Stimulated activated CD8-positive, alpha-beta memory T cell treated with anti-CD3 and anti-CD28 coated beads, Interleukin-4, amount 100 ng/mL, for 24 hours (primary cell): ENCODE measurements around the gene ATP8B1.
A peak's percentile ranks its signal among the peaks of the same experiment; 100 is the strongest.
"Not testable (repeated sequence)": the region's sequence is repeated elsewhere in the genome, so short reads cannot be mapped to it uniquely, and the experiment has no call there.

Experiments used
- DNase-seq: peaks from one replicate; pipeline ENCODE4 v3.0.0-alpha.2; 2020; ENCODE audit warnings: low read depth

Gene ATP8B1

DNA sequence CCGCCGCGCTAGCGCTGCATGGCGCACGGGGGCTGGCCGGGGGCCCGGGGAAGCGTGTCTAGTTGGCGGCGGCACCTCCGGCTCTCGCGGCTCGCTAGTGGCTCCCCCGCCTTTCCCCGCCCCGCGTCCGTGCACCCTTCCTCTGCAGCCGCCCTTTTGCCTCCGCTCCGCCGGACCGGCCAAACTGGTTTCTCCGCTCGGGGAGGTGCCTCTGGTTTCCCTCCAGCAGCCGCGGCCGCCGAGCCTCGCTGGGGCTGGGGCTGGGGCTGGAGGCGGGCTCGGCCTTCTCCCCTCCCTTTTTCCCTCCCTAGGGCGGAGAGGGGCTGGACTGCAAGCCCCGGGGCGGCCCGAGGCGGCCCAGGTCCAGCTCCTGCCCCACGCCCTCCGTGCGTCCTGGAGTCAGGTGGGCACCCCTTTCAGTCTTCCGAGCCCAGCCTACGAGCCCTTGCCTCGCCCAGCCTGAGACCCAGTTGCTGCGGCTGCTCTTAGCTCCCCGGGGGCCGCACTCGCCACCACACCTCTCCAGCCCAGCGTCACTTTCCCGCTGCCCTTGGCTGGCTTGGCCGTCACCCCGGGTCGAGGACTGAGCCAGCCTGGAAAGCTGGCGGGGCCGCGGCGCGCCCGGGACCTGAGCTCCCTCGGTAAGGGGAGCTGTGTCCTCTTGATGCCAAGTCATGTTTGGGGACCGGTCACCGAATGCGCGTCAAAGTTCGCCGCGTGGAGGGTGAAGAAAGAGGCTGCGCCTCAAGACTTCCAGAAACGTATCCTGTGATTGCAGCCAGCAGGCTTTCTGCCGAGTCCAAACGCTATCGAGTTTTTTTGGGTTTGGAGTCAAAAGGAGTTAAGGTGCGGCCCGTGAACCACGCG, at the start of gene ATP8B1:
ATP8B1 (minus strand) TSS at position 213 of the 867 bp plus-strand sequence. CDS start 71,508 bp downstream, outside the sequence.
- no peak for DNase-seq

DNA sequence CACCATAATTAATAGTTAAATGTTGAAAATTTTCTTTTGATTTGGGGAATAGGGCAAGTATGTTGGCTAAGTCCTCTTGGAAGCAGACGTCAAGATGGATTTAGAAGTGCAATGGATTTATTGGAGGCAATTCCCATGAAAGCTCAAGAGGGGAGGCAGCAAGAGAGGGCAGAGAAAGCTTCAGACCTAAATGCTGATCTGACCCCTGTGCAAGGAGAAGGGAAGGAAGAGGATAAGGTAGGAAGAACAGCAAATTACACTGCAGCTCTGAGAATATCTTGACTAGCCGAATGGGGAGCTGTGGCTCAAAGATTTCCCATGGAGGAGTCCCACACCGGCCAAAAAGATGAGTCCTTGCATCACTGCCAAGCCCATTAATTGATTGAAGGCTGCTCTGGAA, 46.9 kb upstream of the ATP8B1 start:
- DNase-seq: no peak

DNA sequence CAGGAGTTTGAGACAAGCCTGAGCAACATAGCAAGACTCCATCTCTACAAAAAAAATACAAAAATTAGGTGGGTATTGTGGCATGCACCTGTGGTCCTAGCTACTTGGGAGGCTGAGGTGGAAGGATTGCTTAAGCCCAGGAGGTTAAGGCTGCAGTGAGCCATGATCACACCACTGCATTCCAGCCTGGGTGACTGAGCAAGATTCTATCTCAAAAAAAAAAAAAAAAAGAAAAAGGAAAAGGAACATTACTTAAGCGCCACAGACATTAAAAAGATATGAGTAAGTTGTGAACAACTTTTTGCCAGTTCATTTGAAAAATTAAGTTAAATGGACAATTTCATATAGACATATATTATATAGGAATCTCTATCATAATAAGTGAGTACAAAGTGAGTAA, 45.3 kb upstream of the ATP8B1 start:
- DNase-seq: not testable (repeated sequence)

DNA sequence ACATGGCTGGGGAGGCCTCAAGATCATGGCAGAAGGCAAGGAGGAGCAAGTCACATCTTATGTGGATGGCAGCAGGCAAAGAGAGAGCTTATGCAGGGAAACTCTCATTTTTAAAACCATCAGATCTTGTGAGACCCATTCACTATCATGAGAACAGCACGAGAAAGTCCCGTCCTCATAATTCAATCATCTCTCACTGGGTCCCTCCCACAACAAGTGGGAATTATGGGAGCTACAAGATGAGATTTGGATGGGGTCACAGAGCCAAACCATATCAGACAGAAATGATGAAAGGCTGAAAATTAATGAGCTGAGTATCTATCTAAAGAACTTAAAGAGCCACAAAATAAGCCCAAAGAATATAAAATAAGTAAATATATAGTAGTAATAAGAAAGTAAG, 44.3 kb upstream of the ATP8B1 start:
- DNase-seq: not testable (repeated sequence)

DNA sequence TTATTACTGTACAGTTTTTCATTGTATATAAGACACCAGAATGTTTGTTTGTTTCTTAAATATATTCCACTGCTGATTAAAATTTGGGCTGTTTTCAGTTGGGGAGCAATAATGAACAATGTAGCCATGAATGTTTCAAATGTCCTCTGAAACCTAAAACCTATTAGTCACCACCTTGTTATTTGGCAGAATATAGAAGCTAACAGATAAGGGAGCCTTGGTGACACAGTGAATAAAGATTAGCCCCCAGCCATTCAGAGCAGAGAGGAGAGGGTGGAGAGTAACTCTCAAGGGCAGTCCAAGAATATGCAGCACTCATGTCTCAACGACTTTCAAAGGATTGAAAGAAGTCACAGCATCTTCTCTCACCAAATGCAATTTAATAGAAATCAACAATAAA, 43.1 kb upstream of the ATP8B1 start:
- DNase-seq: no peak

DNA sequence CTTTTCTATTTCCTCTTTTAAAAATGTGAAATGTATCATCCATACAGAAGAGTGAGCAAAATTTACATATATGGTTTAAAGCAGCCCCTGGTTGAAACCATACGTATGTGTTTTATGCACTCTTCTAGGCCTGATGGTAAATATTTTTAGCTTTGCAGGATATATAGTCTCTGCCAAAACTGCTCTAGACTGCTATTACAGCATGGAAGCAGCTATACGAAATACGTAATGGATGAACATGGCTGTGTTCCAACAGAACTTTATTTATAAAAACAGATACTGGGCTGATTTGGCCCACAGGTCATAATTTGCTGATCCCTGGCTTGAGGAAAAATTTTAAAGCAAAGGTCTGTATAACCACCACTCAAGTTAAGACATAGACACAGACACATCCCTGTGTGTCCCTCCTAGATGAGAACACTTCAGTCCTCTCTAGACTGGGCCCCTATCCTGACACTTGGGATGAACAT, 42.5 kb upstream of the ATP8B1 start:
- DNase-seq: no peak

DNA sequence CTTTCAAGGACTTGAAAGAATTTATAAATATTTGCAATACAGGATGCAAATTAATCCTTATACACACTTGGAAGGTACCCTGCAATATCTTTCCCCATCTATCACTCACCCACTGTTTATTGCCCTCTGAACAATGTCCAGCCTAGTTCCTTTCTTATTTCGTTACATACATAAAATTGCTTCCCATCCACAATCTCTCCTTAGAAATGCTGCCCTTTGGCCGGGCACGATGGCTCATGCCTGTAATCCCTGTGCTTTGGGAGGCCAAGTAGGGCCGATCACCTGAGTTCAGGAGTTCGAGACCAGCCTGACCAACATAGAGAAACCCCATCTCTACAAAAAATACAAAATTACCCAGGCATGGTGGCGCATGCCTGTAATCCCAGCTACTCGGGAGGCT, 41.2 kb upstream of the ATP8B1 start:
- DNase-seq: no peak

DNA sequence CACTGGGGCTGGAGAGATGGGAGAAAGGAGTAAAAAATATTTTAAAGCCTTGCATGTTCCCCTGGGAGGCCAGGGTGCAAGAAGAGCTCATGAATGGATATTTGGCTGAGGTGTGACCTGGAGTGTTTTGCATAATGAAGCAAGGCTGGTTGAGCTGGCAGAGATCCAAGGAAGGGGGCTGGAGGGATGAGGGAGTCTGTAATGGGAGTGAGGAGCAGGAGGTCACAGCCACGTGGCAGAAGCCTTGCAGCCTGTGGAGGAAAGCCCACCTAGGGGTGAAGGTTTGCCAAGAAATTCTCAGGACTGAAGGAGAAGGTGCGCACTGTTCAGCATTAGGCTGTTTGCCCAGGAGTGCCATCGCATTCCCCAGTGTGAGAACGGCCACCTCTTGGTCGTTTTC, 40.3 kb upstream of the ATP8B1 start:
- no peak for DNase-seq

DNA sequence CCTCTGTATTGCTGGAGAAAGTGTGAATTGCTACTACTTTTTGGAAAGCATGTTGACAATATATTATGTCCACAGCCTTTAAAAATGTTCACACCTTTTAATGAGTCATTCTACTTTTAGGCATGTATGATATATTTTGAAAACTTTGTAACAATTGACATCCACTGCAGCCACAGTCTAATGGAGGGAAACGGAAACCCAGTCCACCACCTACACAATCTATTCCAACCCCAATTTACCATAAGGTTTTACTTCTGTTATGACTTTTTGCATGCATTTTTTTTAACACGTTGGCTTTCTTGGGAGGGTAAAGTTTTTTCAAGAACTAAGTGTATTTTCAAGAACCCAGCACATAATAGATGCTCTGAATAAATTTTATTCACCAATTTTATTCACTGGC, 38.5 kb upstream of the ATP8B1 start:
- DNase-seq: no peak

DNA sequence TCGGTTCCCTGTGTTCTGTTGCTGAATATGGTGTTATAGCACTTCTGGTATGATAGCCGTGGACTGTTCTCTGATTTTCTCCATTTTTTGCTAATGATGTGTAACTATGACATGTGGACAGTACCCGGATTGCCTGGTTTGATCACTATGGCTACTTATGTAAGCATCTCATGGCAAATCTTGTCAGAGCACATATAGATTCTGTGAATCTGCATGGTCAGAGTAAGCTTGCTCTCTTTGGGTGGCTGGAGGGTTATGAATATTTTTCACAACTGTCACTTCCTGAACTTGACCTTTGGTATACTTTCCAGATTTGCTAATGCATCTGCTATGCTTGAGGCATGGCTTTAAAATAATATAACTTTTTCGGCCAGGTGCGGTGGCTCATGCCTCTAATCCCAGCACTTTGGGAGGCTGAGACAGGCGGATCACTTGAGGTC, 36.8 kb upstream of the ATP8B1 start:
- no peak for DNase-seq

DNA sequence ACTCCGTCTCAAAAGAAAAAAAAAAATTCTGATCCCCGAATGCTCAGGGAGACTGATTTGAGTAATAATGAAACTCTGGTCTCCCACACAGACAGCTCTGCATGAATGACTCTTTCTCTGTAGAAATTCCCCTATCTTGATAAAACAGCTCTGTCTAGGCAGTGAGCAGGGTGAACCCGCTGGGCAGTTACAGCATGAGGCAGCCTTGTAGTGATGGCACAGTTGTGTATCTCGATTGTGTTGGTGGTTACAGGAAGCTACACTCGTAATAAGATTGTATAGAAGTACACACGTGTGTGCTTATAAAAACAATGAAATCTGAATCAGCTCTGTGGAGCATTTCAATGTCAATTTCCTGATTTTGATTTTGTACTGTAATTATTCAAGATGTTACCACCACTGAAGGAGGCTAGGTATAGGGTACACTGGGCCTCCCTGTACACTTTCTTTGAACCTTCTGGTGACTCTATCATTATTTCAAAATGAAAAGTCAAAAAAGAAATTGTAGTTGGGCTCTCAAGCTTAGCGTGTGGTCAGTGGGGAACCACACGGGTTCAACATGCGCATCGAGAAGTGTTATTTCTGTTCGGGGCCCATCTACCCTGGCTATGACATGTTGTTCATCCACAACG, 34.9 kb upstream of the ATP8B1 start:
- peak; percentile 30 for DNase-seq

DNA sequence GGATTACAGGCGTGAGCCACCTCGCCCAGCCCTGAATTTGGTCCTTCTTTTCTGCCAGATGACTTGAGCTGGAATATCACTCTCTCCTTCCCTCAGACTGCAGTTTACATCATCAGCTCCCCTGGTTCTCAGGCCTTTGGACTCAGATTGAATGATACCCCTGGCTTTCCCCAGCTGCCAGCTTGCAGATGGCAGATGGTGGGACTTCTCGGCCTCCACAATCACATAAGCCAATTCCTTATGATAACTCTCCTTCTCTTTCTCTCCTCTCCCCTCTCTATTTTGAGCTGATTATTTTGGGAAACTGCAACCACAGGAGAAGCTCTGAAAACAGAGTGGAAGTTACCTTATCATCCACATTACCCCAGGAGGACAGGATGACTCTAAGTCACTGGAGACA, 33.4 kb upstream of the ATP8B1 start:
- DNase-seq: no peak

DNA sequence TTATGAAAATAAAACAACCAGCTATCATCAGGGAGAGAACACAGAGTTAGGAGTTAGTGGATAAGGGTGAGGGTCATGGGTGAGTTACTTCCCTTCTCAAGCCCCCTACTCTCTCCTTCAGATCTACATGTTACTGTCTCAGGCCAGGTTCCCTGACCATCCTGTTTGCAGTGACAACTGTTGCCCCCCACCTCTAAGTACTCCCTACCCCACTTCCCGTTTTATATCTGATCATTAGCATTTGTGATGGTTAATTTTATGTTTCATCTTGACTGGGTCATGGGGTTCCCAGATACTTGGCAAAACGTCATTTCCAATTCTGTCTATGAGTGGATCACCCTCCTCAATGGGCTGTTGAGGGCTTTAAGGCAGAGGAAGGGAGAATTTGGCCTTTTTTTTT, 32.8 kb upstream of the ATP8B1 start:
- DNase-seq: no peak

DNA sequence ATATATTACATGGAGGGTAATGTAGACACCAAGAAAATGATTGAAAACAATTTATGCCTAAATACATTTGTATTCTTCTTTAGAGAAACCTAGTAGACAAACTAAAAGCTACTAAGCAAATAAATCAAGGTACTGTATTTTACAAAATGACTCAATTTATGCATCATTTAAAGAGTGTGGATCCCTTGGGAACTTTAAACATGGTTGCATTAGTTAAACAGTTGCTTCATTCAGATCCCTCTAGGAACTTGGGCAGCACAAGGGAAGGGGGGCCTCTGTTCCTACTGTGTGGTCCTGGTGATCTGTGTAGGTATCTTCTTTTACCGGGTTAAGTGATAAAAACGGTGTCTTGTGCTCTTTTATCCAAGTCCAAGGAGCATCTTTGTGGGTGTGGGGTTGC, 31.5 kb upstream of the ATP8B1 start:
- no peak for DNase-seq

DNA sequence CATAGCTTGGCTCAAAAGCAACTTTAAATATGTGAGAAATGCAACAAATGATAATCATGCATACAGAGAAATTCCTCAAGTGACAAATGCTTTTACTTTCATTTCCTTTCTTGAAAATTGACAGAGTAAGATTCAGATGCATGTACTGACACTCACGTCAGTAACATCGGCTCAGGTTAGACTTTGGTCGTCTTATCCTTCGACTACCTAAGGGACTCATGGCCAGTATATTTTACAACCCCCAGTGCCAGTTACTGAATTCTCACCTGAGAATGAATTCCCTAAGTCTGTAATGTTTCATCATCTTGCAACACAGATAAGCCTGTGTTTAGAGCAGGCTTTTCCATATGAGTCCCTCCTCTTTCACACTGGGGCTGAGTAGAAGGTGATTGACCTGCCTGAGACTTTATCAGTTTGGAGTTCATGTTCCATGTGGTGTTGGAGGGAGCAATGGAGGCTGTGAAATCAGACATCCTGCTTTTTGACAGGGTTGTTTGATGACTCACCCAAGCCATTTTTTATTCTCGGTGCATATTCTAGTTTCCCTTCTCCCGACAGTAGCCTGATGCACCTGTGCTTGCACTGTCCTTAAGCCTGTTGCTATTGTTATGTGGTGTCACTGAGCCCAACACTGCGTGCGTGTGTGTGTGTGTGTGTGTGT, 30.5 kb upstream of the ATP8B1 start:
- peak; percentile 1 for DNase-seq

DNA sequence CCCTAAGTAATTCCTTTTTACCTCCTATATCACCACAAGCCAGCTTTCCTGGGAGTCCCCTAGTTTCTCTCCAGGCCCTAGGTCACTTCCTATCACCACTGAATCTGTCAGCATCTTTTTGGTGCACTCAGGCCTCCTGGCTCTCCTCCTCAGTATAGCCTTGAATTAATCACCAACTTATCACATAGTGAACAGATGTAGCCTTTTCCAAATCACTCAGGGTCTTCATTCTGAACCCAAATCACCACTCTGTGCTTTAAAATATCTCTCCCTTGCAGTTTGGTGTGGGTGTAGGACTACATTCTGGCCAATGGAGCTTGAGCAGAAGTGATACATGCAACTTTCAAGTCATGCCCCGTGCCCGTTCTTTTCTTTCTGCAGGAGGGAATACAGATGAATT, 29.6 kb upstream of the ATP8B1 start:
- no peak for DNase-seq

DNA sequence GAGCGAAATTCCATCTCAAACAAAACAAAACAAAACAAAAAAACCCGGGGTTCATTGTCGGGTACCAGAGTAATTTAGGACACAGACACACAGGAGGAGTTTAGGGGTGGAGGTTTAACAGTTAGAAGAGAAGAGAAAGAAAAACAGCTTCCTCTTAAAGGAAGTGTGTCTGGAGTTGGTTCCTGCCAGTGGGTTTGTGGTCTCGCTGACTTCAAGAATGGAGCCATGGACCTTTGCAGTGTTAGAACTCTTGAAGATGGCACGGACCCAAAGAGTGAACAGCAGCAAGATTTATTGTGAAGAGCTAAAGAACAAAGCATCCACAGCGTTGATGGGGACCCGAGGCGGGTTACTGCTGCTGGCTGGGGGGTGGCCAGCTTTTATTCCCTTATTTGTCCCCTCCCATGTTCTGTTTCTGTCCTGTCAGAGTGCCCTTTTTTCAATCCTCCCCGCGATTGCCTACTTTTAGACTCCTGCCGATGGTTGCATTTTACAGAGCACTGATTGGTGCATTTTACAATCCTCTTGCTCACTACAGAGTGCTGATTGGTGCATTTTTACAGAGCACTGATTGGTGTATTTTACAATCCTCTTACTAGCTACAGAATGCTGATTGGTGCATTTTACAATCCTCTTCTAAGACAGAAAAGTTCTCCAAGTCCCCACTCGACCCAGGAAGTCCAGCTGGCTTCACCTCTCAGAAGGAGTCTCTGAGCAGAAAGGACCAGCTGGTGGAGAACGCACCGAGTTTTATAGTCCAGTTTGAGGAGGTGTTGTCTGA, 28.7 kb upstream of the ATP8B1 start:
- DNase-seq: no peak

DNA sequence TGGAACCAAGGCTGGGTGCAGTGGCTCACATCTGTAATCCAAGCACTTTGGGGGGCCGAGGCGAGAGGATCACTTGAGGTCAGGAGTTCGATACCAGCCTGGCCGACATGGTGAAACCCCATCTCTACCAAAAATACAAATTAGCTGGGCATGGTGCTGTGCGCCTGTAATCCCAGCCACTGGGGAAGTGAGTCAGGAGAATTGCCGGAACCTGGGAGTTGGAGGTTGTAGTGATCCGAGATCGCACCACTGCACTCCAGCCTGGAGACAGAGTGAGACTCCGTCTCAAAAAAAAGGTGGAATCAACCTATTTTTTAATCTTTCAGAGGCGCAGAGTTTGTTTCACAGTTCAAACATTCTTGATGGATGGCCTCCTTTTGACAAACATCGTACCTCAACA, 24.5 kb upstream of the ATP8B1 start:
- no peak for DNase-seq

DNA sequence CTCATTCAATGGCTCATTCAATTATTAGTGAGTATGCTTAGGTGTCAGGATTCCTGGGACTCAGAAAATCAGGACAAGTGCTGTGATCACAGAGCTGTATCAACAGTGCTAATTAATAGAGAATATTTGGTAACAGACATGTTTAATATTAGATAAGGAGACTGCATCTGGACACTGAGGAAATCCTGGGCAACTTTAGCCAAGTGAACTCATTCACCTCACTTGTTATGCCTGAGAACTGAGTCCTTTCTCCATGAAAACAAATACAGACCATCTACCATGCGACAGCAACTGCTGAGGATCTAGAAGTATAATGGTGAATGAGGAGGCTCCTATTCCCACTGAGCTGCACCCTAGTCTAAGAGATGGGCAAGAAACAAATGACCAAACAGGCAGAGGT, 23.1 kb upstream of the ATP8B1 start:
- no peak for DNase-seq

DNA sequence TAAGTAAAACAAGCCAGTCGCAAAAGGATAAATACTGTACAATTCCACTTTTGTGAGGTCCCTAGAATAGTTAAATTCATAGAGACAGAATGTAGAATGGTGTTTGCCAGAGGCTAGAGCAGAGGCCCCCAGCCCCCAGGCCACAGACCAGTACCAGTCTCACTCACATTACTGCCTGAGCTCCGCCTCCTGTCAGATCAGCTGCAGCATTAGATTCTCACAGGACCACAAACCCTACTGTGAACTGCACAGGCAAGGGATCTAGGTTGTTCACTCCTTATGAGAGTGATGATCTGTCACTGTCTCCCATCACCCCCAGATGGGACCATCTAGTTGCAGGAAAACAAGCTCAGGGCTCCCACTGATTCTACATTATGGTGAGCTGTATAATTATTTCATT, 17.5 kb upstream of the ATP8B1 start:
- DNase-seq: not testable (repeated sequence)

DNA sequence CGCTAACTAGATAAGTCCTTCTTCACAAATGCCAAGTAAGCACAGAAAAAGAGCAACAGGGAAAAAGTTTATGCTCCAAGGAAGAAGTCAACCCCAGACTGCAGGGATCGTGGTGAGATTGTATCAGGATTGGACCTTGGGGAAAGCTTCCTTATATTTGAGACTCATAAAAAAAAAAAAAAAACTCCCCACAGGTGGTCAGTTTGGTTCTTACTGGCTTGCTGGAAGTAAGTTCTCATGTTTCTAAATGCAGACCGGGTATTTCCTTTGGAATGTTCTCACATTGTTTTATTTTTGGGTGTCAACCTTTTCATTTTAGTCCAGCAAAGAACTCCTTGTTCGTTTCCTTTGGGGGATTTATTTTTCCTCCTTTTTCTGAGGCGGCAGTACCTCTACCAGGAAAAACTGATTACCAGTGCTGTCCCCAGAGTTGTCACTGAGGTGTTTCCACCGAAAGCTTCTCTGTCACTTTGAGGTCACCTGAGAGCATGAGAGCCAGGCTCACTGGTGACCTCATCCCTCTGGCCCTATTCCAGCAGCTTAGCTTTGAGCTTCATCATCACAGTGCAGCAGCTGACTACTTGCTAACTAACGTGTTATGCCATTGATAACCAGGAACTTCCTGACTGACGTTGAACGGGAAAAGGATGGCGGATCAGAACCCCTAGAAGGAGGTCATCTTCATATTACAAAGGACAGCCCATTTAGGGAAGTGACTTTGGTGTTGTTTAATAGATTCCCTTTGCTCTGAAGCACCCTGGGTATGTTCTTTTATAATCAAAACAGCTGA, 16.8 kb upstream of the ATP8B1 start:
- no peak for DNase-seq
